Neural cell (in vitro differentiated cells): Measurements from ENCODE around the gene MKNK1. TPM values are rescaled to one million over a fixed set of nuclear protein-coding genes. Genes with fewer than 3 reads are reported as not detected.

ENCODE experiments used
- H2AFZ ChIP-seq: fragments of 200-600, 300-800 bp; sonication (generic), shearing (Covaris generic); 2 replicates; pipeline ENCODE4 v1.6.0; 2014; ENCODE audit warnings: low read depth, mild to moderate bottlenecking, antibody characterized with exemption, low read length, moderate library complexity
- H3F3A ChIP-seq: fragments of 200-600 bp; shearing (Covaris generic); 2 replicates; pipeline ENCODE4 v1.6.1; 2016; ENCODE audit warnings: mild to moderate bottlenecking, moderate library complexity, mixed read lengths, antibody characterized with exemption, low read length; ENCODE audit not compliant: insufficient read depth, poor library complexity, severe bottlenecking
- H3K27ac ChIP-seq: fragments of 200-600, 300-800 bp; sonication (generic), shearing (Covaris generic); 2 replicates; pipeline ENCODE4 v1.5.1; 2014; ENCODE audit warnings: mild to moderate bottlenecking, low read length, moderate library complexity
- H3K27me3 ChIP-seq: fragments of 300-800, 200-600 bp; sonication (generic), shearing (Covaris generic); 2 replicates; pipeline ENCODE4 v1.6.0; 2014; ENCODE audit warnings: mild to moderate bottlenecking, low read depth, low read length, moderate library complexity; ENCODE audit not compliant: insufficient read depth
- H3K36me3 ChIP-seq: fragments of 300-800, 200-600 bp; sonication (generic), shearing (Covaris generic); 2 replicates; pipeline ENCODE4 v1.5.1; 2014; ENCODE audit warnings: mild to moderate bottlenecking, antibody characterized with exemption, low read length, moderate library complexity; ENCODE audit not compliant: insufficient read depth
- H3K4me2 ChIP-seq: fragments of 300-800, 200-600 bp; sonication (generic), shearing (Covaris generic); 2 replicates; pipeline ENCODE4 v1.6.0; 2014; ENCODE audit warnings: mild to moderate bottlenecking, low read length
- H3K4me3 ChIP-seq: fragments of 300-800, 200-600 bp; sonication (generic), shearing (Covaris generic); 2 replicates; pipeline ENCODE4 v1.5.1; 2014; ENCODE audit warnings: mild to moderate bottlenecking, low read length, moderate library complexity
- H3K79me2 ChIP-seq: fragments of 200-600 bp; shearing (Covaris generic); replicated peaks from 2 replicates; pipeline ENCODE4 v1.6.0; 2014; ENCODE audit warnings: mild to moderate bottlenecking, low read length, moderate library complexity; ENCODE audit not compliant: insufficient read depth
- H3K9ac ChIP-seq: fragments of 300-800, 200-600 bp; sonication (generic), shearing (Covaris generic); 2 replicates; pipeline ENCODE4 v1.6.1; 2016; ENCODE audit warnings: mild to moderate bottlenecking, low read length, mixed read lengths
- H3K9me2 ChIP-seq: fragments of 200-600 bp; shearing (Covaris generic); 2 replicates; pipeline ENCODE4 v1.6.1; 2016; ENCODE audit warnings: mild to moderate bottlenecking, low read length, mixed read lengths; ENCODE audit not compliant: insufficient read depth
- H3K9me3 ChIP-seq: fragments of 200-600, 300-800 bp; sonication (generic), shearing (Covaris generic); 2 replicates; pipeline ENCODE4 v1.6.1; 2016; ENCODE audit warnings: mild to moderate bottlenecking, mixed run types, low read length, moderate library complexity, mixed read lengths
- H4K20me1 ChIP-seq: fragments of 200-600 bp; shearing (Covaris generic); 2 replicates; pipeline ENCODE4 v1.6.1; 2016; ENCODE audit warnings: mild to moderate bottlenecking, mixed run types; ENCODE audit not compliant: insufficient read depth
- EP300 ChIP-seq: fragments of 450-650 bp; conservative IDR thresholded peaks from 2 replicates; pipeline ENCODE4 v1.6.1; 2014; ENCODE audit warnings: antibody characterized with exemption, mild to moderate bottlenecking, moderate library complexity; ENCODE audit not compliant: poor library complexity, severe bottlenecking
- EZH2 ChIP-seq: fragments of 200-600, 300-800 bp; shearing (Covaris generic), sonication (generic); IDR thresholded peaks from 2 replicates; pipeline ENCODE4 v1.6.1; 2014; ENCODE audit warnings: antibody characterized with exemption, low read length, borderline replicate concordance, mild to moderate bottlenecking; ENCODE audit not compliant: insufficient read depth, poor library complexity, severe bottlenecking
- MXI1 ChIP-seq: fragments of 450-650 bp; conservative IDR thresholded peaks from 2 replicates; pipeline ENCODE4 v1.6.1; 2014; ENCODE audit warnings: antibody characterized with exemption, mild to moderate bottlenecking; ENCODE audit not compliant: poor library complexity, severe bottlenecking
- POLR2AphosphoS5 ChIP-seq: IDR thresholded peaks from 2 replicates; pipeline ENCODE4 v1.6.1; 2012
- RAD21 ChIP-seq: fragments of 450-650 bp; conservative IDR thresholded peaks from 2 replicates; pipeline ENCODE4 v1.6.1; 2014; ENCODE audit warnings: antibody characterized with exemption, mild to moderate bottlenecking, moderate library complexity
- REST ChIP-seq: IDR thresholded peaks from 2 replicates; pipeline ENCODE4 v1.6.1; 2012; ENCODE audit warnings: borderline replicate concordance
- SMC3 ChIP-seq: fragments of 450-650 bp; conservative IDR thresholded peaks from 2 replicates; pipeline ENCODE4 v1.6.1; 2014; ENCODE audit warnings: antibody characterized with exemption, mild to moderate bottlenecking, moderate library complexity; ENCODE audit not compliant: poor library complexity
- TAF1 ChIP-seq: IDR thresholded peaks from 2 replicates; pipeline ENCODE4 v1.6.1; 2012; ENCODE audit warnings: low read depth
- polyA plus RNA-seq: library from polyadenylated mRNA; depleted of rRNA; stranded (reverse); fragments of >200 nt; gene quantifications from 2 replicates; pipeline ENCODE4 v1.2.3, GENCODE V29; 2014
- TF ChIP-seq, protein P1 (sequence below): fragments of 450-650 bp; IDR thresholded peaks from 2 replicates; pipeline ENCODE4 v1.5.1; 2014; ENCODE audit warnings: antibody characterized with exemption, mild to moderate bottlenecking, moderate library complexity; ENCODE audit not compliant: poor library complexity, severe bottlenecking

The MKNK1 gene
- polyA plus RNA-seq, 1 donor from 2014 or later = 9.6 TPM

GRCh38 chr1:46558141-46558963, 45.7 kb downstream of the MKNK1 start:
- Histone ChIP-seq H3K9me2 (no peaks in the 10 kb centered on the region), H3K9me3 (no peaks in the 10 kb centered on the region), H3K9ac (peak overlapping the region; percentile 68), H3K79me2 (no peaks in the 10 kb centered on the region), H3K4me3 (peak overlapping the region; percentile 43), H3F3A (no peaks in the 10 kb centered on the region), H3K36me3 (no peaks in the 10 kb centered on the region), H3K4me2 (no peak overlapping the region), H4K20me1 (no peaks in the 10 kb centered on the region), H3K27me3 (no peaks in the 10 kb centered on the region), H3K27ac (peak overlapping the region; percentile 94), H2AFZ (peak overlapping the region; percentile 65)
- TF ChIP-seq TAF1 (no peak), EP300 (peak; percentile 75), POLR2AphosphoS5 (peak; percentile 81), REST (peak; percentile 95), SMC3 (peak; percentile 60), EZH2 (no peak), RAD21 (peak; percentile 49), MXI1 (peak; percentile 28)
- TF ChIP-seq, protein P1, sequence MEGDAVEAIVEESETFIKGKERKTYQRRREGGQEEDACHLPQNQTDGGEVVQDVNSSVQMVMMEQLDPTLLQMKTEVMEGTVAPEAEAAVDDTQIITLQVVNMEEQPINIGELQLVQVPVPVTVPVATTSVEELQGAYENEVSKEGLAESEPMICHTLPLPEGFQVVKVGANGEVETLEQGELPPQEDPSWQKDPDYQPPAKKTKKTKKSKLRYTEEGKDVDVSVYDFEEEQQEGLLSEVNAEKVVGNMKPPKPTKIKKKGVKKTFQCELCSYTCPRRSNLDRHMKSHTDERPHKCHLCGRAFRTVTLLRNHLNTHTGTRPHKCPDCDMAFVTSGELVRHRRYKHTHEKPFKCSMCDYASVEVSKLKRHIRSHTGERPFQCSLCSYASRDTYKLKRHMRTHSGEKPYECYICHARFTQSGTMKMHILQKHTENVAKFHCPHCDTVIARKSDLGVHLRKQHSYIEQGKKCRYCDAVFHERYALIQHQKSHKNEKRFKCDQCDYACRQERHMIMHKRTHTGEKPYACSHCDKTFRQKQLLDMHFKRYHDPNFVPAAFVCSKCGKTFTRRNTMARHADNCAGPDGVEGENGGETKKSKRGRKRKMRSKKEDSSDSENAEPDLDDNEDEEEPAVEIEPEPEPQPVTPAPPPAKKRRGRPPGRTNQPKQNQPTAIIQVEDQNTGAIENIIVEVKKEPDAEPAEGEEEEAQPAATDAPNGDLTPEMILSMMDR = no peak

DNA sequence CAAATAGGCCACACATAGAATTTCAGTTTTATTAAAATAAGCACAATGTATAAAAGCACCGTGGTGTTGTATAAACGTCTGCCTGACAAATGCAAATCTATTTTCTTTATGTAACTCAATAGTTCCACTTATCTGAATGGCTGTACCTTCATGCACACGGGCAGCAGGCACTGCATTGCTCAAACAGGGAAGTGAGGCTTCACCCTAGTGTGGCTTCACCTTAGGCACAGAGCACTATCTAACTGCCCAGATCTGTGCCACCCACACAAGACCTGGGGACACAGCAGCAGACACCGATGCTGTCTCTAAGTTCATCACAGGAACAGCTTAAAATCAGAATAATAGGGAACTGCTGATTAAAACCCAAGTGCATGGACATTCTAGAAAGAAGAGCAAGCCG, 46.7 kb downstream of the MKNK1 start:
- no peaks in the 10 kb centered on the region for H3K36me3 ChIP-seq
- H3K4me2 ChIP-seq = peak overlapping the region; percentile 2
- H3K9ac ChIP-seq = peak overlapping the region; percentile 68
- no peaks in the 10 kb centered on the region for H3F3A ChIP-seq
- peak overlapping the region; percentile 43 for H3K4me3 ChIP-seq
- H2AFZ ChIP-seq = no peak overlapping the region
- H4K20me1 ChIP-seq = no peaks in the 10 kb centered on the region
- H3K9me2 ChIP-seq = no peaks in the 10 kb centered on the region
- no peak for TF ChIP-seq REST
- TF ChIP-seq POLR2AphosphoS5 = no peak
- TF ChIP-seq MXI1 = no peak
- TF ChIP-seq EZH2 = no peak
- TF ChIP-seq RAD21 = no peak
- TF ChIP-seq, protein P1 = no peak
- no peak for TF ChIP-seq SMC3
- TF ChIP-seq EP300 = no peak
- no peak for TF ChIP-seq TAF1
- H3K27ac ChIP-seq = peak overlapping the region; percentile 94
- no peaks in the 10 kb centered on the region for H3K27me3 ChIP-seq
- no peaks in the 10 kb centered on the region for H3K79me2 ChIP-seq
- no peaks in the 10 kb centered on the region for H3K9me3 ChIP-seq
